ENCODE measurements around the gene C1orf159. TPM values are rescaled to one million over a fixed set of nuclear protein-coding genes. Genes with fewer than 3 reads are reported as not detected.

The C1orf159 gene
- total and polyA plus RNA-seq, 10 of the 15 experiments (the other 5 are each of a cell fraction or from before 2014, with no cell fraction given), result 0.11 to 23.4 (median 8.0) TPM

DNA sequence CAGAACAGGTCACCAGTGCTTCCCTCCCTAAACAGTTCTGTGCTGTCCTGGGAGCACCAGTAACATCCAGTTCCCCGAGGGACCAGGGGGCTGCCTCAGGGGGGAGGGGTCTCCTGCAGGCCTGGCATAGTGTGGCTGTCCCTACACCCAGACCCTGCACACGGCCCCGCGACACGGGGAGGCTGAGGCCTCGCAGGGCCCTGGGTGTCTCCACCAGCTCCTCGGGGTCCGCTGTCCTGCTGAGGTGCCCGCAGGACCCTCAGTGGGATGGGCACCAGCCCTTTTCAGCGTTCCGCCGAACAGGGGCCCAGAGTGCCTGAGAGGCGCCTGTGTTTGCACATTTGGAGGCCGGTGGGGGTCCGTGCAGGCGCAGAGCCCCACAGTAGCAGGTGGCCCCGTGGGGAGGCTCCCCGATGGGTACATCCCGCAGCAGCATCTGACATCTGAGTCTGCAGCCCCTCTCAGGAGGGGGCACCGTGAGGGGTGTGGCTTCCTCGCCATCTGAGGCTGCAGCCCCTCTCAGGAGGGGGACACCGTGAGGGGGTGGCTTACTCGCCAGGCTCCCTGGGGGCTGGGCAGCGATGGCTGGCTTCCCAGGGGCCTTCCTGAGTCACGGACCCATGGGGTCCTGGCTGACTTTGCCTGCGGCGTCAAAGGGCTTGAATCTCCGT lies 18.5 kb upstream of the C1orf159 start:
- no peak overlapping the region for H3K9ac ChIP-seq (ENCODE audit: control insufficient read depth, insufficient read depth, low read length)
- WGBS (ENCODE audit: insufficient coverage, insufficient replicate concordance, low lambda C conversion rate, missing lambda C conversion rate), result 64% methylated on average over 28 of the region's 28 CpGs
- BruUV-seq (replicated peaks), result no TSS peak
- no peak for DNase-seq (ENCODE audit: low read depth, low spot score)
- intact Hi-C loops (cut with micrococcal nuclease; ENCODE audit: unreplicated experiment), result no loop called here
- H3K9me3 ChIP-seq (replicated peaks; ENCODE audit: control insufficient read depth, insufficient read depth, low read length), result no peaks in the 10 kb centered on the region
- H4K20me1 ChIP-seq (ENCODE audit: control insufficient read depth, insufficient read depth), result no peaks in the 10 kb centered on the region
- ChIA-PET RAD21 (ENCODE audit: unreplicated experiment) (no interaction called here), CTCF (no interaction called here), SMC1A (ENCODE audit: uncharacterized antibody, unreplicated experiment) (no interaction called here), POLR2A (no interaction called here)
- no peak for FAIRE-seq
- no peak for ATAC-seq
- H3K27me3 ChIP-seq (replicated peaks in 1 of 2; ENCODE audit: control insufficient read depth in 2 of 2, insufficient read depth in 2 of 2, low read length in 1 of 2), result no peaks in the 10 kb centered on the region; a peak in 1 of 4 replicates
- H3K4me1 ChIP-seq (ENCODE audit: control insufficient read depth, insufficient read depth, low read length), result peaks cover 10% of the 10 kb centered on the region
- in situ Hi-C loops (cut with MboI), result no loop called here
- no peak overlapping the region for H2AFZ ChIP-seq (ENCODE audit: control insufficient read depth, low read depth, low read length)
- TF ChIP-seq SUZ12 (IDR thresholded peaks at IDR 0.05; ENCODE audit: unreplicated experiment) (no peak), TARDBP (IDR thresholded peaks at IDR 0.05; ENCODE audit: borderline replicate concordance) (no peak), MYB (IDR thresholded peaks at IDR 0.05; ENCODE audit: borderline replicate concordance, low read depth, low read length) (no peak)
- H3K36me3 ChIP-seq (ENCODE audit: control insufficient read depth in 2 of 2, insufficient read depth in 2 of 2, low read length in 1 of 2), result no peaks in the 10 kb centered on the region
- no peak overlapping the region for H3K27ac ChIP-seq (ENCODE audit: control insufficient read depth, insufficient read depth)
- no peaks in the 10 kb centered on the region for H3K79me2 ChIP-seq (ENCODE audit: control insufficient read depth, insufficient read depth, low read length)
- H3K4me3 ChIP-seq, result no peak overlapping the region
- H3K4me2 ChIP-seq (ENCODE audit: control insufficient read depth, insufficient read depth), result no peak overlapping the region

DNA sequence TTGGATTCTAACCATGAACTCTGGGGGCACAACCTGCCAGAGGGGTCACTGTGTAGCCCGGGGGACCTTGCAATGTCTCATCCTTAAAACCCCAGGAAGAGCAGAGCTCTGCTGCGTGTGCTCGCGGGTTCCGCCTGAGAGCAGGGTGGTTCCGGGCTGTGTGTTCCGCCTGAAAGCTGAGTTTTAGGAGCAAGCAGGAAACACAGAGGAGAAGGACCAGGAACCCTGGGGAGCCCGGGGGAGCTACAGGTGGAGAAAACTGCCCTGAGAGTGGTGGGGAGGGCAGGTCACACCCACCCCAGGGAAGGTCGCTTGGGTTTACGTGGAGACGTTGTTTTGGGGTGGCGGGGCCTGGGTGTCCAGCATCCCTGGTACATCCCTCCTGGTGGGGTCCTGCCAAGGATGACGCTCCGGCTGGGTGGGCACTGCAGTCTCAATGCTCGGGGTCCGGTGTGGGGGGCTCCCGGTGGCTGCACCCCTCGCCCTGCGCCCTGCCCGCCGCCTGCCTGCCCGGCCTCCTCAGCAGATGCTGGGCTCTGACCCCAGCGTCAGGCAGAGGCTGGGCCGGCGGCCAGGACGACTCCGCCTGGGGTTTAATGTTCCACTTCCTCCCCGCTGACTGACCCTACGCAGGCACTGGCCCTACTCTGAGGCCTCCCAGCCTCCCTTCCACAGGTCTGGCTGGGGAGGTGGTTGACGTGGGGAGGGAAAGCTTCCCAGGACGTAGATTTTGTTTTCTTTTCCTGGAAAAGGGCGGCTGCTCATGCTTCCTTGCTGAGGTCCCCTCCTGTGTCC lies 17.3 kb upstream of the C1orf159 start:
- 74% methylated on average over 29 of the region's 32 CpGs for WGBS (ENCODE audit: insufficient coverage, insufficient replicate concordance, low lambda C conversion rate, missing lambda C conversion rate)
- ChIA-PET POLR2A (no interaction called here), SMC1A (ENCODE audit: uncharacterized antibody, unreplicated experiment) (no interaction called here), CTCF (no interaction called here), RAD21 (ENCODE audit: unreplicated experiment) (no interaction called here)
- Histone ChIP-seq H2AFZ (ENCODE audit: control insufficient read depth, low read depth, low read length) (no peak overlapping the region), H4K20me1 (ENCODE audit: control insufficient read depth, insufficient read depth) (no peaks in the 10 kb centered on the region), H3K27ac (ENCODE audit: control insufficient read depth, insufficient read depth) (no peak overlapping the region), H3K9me3 (replicated peaks; ENCODE audit: control insufficient read depth, insufficient read depth, low read length) (no peaks in the 10 kb centered on the region), H3K4me3 (no peak overlapping the region), H3K4me2 (ENCODE audit: control insufficient read depth, insufficient read depth) (no peak overlapping the region), H3K27me3 (replicated peaks in 1 of 2; ENCODE audit: control insufficient read depth in 2 of 2, insufficient read depth in 2 of 2, low read length in 1 of 2) (no peaks in the 10 kb centered on the region; a peak in 1 of 4 replicates), H3K4me1 (ENCODE audit: control insufficient read depth, insufficient read depth, low read length) (peaks cover 10% of the 10 kb centered on the region), H3K79me2 (ENCODE audit: control insufficient read depth, insufficient read depth, low read length) (no peaks in the 10 kb centered on the region), H3K36me3 (ENCODE audit: control insufficient read depth in 2 of 2, insufficient read depth in 2 of 2, low read length in 1 of 2) (no peaks in the 10 kb centered on the region), H3K9ac (ENCODE audit: control insufficient read depth, insufficient read depth, low read length) (no peak overlapping the region)
- in situ Hi-C loops (cut with MboI), result no loop called here
- no peak for DNase-seq (ENCODE audit: low read depth, low spot score)
- no peak for ATAC-seq
- BruUV-seq (replicated peaks), result no TSS peak
- FAIRE-seq, result no peak
- TF ChIP-seq NFIC (IDR thresholded peaks at IDR 0.05; ENCODE audit: low read depth, low read length), result no peak
- intact Hi-C loops (cut with micrococcal nuclease; ENCODE audit: unreplicated experiment), result no loop called here

All from GM12878 (cell line).